ENCODE data around the gene ENO1.

- TF ChIP-seq HDAC2 (IDR thresholded peaks at IDR 0.05; ENCODE audit: borderline replicate concordance in 1 of 2, low read depth in 2 of 2, low read length in 2 of 2), result no peak
- no peak for TF ChIP-seq FOSL1 (IDR thresholded peaks at IDR 0.05; ENCODE audit: insufficient read depth, low read depth, low read length)
- TF ChIP-seq POLR2A (IDR thresholded peaks at IDR 0.05; ENCODE audit: control extremely low read depth in 1 of 2, low read depth in 2 of 2, low read length in 2 of 2), result peak in 1 of 2 experiments; percentile 14; a peak in 1 of 3 replicates
- TF ChIP-seq JUN (IDR thresholded peaks at IDR 0.05; ENCODE audit: low read depth, low read length), result no peak
- no peak for TF ChIP-seq CTCF (IDR thresholded peaks at IDR 0.05; ENCODE audit: control extremely low read depth in 1 of 3, insufficient read depth in 1 of 3, low read depth in 1 of 3, low read length in 3 of 3)
- no peak for TF ChIP-seq SIN3A (conservative IDR thresholded peaks at IDR 0.05 in 1 of 2, IDR thresholded peaks at IDR 0.05 in 1 of 2; ENCODE audit: low read depth in 1 of 2, low read length in 2 of 2)
Measured at GRCh38 chr1:8873001-8873400, 5.5 kb downstream of the ENO1 start.

All from H1 (cell line).